ENCODE data around the gene STX8.

STX8 gene

DNA sequence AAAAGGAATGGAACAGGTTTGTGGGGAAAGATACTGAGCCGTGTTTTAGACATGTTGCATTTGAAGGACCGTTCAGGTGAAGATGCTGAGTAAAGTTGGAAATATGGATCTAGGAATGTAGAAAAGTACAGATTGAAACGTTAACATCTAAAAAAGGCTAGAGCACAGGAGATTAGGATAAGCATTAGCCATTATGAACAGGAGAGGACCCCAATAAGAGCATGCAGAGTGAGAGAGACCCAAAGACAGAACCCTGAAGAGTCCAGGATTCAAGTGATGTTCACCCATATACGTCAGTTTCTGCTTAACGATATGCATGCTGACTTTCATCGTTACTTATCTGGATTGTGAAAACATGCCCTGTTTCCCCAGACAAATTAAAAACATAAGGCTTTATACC is 140.5 kb downstream of the STX8 start:
- DNase-seq, result no peak

DNA sequence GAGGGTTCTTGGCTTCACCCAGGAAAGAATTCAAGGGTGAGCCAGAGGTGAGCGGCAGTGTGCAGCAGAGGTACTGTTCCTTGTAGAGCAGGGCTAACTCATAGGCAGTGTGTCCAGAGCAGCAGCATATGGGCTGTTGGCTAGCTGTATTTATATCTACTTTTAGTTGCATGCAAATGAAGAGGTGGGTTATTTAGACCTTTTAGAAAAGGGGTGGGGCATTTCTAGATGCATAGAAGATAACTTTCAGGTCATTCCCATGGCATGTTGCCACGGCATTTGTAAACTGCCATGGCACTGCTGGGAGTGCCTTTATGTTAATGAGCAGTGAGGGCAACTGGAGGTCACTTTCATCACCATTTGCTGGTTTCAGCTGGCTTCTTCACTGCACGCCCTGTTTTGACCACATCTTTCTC is 141.0 kb downstream of the STX8 start:
- no peak for DNase-seq

GRCh38 chr17:9432934-9433421 is 142.6 kb downstream of the STX8 start:
- DNase-seq, result no peak

- DNase-seq, result no peak
These were observed 143.3 kb downstream of the STX8 start for GRCh38 chr17:9432134-9432885.

GRCh38 chr17:9431620-9432019 is 144.0 kb downstream of the STX8 start:
- DNase-seq, result no peak

GRCh38 chr17:9427465-9428315 is 147.9 kb downstream of the STX8 start:
- no peak for DNase-seq

DNA sequence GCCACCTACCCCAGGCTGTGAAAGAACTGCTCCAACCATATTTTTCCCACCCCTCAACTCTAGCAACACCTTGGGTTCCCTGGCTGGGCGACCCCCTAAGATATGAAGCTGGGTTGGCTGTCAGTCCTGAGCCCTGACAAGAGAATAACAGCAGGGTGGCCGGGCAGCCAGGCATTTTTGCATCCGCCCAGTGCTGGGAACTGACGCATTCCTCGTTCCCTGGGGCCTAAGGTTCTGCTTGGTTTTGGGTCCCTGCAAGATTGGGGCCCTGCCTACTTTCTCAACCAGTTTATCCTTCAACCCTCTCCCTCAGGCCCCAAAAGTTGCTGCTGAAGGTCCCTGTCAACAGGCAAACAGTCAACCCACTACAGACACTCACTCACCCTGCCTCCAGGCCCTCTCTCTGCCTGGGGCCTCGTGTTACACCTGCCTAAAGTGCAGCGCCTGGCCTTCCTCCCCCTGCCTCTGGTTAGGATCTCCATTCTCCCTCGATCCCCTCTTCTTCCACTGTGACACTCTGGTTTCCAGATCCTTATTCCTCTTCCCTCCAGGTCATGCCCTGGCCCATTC is 151.5 kb downstream of the STX8 start:
- no peak for DNase-seq

DNA sequence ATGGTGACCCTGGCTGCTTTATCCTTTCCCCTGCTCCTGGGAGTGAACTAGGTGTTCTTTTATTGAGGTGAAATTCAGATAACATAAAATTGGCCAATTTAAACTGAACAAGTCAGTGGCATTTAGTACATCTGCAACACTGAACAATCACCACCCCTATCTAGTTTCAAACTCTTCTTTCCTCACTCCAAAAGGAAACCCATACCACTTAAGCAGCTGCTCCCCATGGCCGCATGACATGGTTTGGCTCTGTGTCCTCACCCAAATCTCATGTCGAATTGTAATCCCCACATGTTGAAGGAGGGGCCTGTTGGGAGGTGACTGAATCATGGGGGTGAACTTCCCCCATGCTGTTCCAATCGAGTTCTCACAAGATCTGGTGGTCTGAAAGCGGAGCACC is 154.1 kb downstream of the STX8 start:
- DNase-seq, result no peak

DNA sequence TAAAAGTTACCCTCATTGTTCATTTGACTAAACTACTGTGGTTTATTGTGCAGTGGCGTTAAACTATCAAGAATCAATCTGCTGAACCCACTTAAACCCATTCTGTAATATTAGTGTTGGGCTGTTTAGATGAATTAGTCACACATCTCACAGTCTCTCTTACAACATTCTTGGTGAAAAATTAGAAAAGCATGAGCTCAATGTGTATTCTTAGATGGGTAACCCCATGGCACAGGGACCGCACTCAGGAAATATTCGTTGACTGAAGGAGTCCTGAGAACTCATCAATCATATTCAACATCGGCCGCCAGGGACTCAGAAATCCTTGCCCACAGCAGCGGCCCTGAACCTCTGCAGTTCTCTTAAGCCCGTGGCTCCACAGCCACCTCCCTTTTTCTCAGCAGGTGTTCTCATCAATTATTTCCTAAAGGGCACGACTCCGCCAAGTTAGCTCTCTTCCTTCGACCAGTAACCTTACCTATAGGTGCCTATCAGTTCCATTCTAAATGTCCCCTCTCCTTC is 155.6 kb downstream of the STX8 start:
- DNase-seq, result no peak

- no peak for DNase-seq
These were observed 161.1 kb downstream of the STX8 start for GRCh38 chr17:9414471-9414870.

- no peak for DNase-seq
These were observed 164.9 kb downstream of the STX8 start for GRCh38 chr17:9410737-9411136.

- no peak for DNase-seq
These were observed 165.3 kb downstream of the STX8 start for GRCh38 chr17:9410301-9410700.

DNA sequence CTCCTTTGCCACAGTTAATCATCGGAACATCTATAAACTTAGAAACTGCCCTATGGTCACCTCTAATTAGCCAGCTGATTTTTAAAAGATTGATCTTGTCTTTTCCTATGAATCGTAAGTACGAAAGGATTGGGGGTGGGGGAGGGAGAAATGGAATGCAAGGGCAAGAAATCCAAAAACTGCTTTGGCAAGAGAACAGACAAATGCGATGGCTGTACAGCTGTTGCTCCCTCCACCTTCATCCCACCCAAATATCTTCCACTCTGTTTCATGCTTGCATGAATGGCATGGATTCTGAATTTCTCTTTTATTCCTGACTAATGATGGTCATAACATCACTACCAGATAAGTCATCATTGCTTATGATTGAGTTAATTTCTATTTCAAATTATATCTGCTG is 165.7 kb downstream of the STX8 start:
- DNase-seq, result no peak

GRCh38 chr17:9408868-9409829 is 166.5 kb downstream of the STX8 start:
- no peak for DNase-seq

- no peak for DNase-seq
These were observed 167.2 kb downstream of the STX8 start for GRCh38 chr17:9408381-9408780.

GRCh38 chr17:9406046-9406606 is 169.5 kb downstream of the STX8 start:
- DNase-seq, result no peak

DNA sequence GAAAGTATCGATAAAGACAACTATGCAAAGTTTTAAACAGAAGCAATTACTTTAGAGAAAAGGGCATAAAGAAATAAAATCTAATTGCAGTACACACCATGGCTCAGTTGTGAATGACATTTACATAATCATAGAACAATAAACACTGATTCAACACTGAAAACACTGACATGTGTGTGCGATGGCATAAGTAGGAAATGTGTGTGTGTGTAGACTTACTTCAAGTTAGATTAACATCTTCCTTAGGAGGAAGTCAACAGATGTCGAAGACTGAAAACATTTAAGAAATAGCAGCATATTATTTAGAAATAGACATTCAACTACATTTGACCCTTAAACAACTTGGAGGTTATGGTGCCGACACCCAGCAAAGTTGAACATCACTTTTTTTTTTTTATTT is 172.4 kb downstream of the STX8 start:
- no peak for DNase-seq

DNA sequence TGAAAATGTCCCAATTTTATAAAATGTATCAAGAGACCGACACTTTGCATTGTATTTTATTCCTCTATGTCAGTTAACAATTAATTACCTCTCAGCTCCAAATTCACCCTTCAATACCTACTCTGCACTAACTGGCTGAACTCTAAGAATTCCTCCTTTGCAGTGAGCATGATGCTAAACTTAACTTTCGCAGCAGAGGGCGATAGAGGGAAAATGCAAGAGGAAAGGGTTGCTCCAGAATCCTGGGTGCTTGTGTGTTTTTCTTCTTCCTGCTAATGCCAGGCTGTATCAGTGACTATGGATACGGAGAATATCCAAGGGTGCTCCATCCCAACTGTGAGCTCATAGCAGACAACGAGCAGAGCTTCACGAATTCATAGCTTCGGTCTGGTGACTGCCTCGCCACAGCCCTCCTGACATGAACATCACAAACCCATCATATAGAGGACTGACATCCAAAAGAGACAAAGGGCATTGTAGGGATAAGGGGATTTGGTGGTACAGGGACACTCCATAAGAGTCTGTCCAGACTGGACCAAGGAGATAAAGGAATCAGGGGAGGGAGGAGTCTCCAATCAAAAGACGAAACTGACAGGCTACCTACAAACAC is 172.9 kb downstream of the STX8 start:
- DNase-seq, result no peak

DNA sequence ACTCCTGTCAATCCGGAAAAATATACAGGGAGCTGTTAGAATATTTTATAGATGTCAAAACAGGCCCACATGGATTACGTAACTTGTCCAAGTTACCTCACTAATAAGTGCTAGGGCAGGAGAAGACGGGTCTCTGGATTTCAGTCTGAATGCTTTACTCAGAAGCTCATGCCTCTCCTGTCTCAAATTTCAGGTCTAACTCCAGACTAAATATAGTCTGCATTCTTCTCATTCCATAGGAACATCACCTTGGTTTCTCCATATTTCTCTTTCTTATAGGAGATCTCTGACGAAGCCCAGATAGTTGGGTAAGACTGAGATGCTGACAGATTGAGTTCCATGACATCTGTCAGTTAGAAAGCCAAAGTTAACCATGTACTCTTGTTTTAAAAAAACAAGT is 174.2 kb downstream of the STX8 start:
- DNase-seq, result no peak

DNA sequence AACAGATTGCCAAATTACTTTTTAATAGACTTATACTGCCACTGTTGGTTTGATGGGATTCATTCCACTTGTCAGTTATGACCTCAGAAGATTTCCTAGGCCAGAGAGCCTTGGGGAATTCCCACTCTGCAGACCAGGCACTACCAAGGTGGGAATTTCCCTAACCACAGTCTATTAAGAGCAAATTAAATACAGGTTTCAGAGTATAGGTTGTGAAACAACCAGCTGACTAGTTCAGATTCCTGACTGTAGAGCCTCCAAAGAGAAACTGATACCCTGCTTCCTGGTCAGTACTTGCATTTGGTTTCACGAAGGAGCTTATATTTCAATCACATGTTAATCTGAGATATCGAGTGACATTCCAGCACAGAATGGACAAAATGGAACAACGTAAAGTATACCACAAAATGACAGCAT is 186.5 kb downstream of the STX8 start:
- no peak for DNase-seq

DNA sequence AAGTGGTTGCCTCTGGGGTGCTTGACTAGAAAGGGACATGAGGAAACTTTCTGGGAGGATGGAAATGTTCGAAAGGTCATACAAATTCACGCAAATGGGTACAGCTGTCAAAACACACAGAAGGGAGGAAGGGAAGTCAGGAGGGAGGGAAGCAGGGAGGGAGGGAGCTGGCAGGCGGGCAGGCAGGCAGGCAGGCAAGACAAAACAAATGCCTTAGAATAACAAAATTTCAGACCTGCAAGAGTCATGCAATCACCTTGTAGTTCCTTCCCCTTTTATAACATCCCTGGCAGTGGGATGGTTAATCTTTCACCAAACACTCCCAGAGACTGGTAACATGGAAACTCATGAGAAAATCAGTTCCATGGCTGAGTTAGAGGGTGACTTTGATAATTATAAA is 189.2 kb downstream of the STX8 start:
- DNase-seq, result no peak

DNA sequence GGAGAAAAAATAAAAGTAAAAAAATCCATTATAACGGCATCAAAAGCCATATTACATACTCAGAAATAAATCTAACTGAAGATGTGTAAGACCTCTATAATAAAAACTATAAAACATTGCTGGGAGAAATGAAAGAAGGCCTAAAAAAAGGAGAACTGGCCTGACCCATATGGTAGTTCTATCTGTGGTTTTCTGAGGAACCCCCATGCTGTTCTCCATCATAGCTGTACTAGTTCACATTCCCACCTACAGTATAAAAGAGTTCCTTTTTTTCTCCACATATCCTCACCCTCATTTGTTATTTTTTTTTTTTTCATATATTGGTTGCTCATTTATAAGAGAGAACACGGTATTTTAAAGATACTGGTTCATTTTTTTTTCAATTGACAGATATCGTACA is 191.8 kb downstream of the STX8 start:
- no peak for DNase-seq

Measured in retina (tissue), 1 donor.